ENCODE measurements around the gene CCDC12.
A peak's percentile ranks its signal among the peaks of the same experiment; 100 is the strongest.

CCDC12 gene

DNA sequence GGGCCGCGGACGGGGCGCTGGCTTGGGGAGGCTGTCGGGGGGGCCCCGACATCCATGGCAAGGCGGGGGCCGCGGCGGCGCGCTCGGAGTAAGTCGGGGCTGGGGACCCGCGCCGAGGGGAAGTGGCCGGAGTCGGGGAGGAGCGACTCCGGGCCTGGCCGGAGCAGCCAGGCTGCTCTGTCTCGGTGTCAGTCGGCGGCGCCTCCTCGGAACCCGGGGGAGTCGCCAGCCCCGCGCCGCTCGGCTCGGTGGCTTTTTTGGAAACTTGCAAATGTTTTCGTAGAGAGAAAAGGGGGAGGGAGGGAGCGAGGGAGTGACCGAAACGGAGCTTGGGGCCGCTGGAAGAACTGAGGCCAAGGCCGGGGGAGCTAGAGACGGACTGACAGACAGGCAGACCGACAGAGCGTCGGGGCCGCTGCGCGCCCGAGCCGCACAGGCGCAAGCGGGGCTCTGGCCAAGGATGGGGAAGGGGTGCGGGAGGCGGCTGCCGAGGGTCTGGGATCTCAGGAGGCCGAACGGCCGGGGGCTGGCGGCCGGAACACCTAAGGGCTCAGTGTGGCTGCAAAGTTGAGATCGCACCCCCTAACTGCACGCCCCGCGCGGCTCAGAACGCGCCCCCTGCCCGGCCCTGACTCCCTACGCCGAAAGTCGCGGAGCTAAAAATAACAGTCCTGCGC lies 94.0 kb downstream of the CCDC12 start:
- TF ChIP-seq, protein P1, sequence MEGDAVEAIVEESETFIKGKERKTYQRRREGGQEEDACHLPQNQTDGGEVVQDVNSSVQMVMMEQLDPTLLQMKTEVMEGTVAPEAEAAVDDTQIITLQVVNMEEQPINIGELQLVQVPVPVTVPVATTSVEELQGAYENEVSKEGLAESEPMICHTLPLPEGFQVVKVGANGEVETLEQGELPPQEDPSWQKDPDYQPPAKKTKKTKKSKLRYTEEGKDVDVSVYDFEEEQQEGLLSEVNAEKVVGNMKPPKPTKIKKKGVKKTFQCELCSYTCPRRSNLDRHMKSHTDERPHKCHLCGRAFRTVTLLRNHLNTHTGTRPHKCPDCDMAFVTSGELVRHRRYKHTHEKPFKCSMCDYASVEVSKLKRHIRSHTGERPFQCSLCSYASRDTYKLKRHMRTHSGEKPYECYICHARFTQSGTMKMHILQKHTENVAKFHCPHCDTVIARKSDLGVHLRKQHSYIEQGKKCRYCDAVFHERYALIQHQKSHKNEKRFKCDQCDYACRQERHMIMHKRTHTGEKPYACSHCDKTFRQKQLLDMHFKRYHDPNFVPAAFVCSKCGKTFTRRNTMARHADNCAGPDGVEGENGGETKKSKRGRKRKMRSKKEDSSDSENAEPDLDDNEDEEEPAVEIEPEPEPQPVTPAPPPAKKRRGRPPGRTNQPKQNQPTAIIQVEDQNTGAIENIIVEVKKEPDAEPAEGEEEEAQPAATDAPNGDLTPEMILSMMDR (IDR thresholded peaks at IDR 0.05; ENCODE audit: insufficient read depth, low read length, missing control alignments): no peak
- ChIA-PET POLR2A (no interaction called here), CTCF (interaction anchor here (1.1 to 5.0 kb wide), 7 partner anchors 10 to 36 kb away, joined by 4 to 28 read pairs (median 11); no protein-coding TSS in a partner anchor)
- no peak for DNase-seq (ENCODE audit: low read depth, low spot score)
- peak overlapping the region; percentile 59 for H3K4me3 ChIP-seq (ENCODE audit: low read depth, low read length)

DNA sequence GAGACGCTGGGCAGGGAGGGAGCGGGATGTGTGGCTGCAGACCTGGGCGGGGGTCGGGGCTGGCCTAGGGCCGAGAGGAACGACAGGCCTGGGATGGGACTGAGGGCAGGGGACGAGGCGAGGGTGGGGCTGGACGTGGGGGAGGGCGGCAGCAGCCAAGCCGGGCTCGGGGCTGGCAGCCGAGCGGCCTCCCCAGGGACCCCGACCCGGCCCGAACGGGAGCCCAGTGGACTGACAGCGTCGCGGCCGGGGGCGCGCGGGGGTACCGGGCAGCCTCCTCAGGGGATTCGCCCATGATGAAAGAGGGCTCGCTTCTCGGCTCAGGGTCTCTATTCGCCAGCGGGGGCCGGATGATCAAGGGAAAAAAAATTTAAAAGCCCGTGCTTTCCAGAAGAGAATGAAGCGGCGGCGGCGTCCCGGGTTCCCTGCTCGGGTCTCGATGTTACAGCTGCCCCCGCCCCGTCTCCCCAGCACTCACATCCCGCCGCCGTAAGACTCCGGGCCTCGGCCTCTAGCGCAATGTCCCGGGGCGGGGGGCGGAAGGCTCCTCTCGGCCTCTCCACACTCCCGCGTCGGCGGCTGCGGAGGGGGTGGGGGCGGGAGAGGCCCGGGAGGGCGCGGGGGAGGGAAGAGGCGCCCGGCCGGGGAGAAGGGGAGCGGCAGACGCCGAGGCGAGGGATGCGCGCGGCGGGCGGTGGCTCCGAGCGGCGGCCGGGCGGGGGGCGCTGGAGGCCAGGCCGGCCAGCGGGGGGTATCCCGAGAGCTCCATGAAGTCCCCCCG lies 94.8 kb downstream of the CCDC12 start:
- POLR2A ChIA-PET: interaction anchor here (0.6 kb wide), 1 partner anchor 16 kb away, joined by 3 read pairs; no protein-coding TSS in a partner anchor
- TF ChIP-seq, protein P1 (IDR thresholded peaks at IDR 0.05; ENCODE audit: insufficient read depth, low read length, missing control alignments): no peak
- H3K4me3 ChIP-seq (ENCODE audit: low read depth, low read length): peak overlapping the region; percentile 59
- no peak for DNase-seq (ENCODE audit: low read depth, low spot score)
- CTCF ChIA-PET: interaction anchor here (1.1 to 3.8 kb wide), 9 partner anchors 11 to 54 kb away, joined by 4 to 26 read pairs (median 6); no protein-coding TSS in a partner anchor

DNA sequence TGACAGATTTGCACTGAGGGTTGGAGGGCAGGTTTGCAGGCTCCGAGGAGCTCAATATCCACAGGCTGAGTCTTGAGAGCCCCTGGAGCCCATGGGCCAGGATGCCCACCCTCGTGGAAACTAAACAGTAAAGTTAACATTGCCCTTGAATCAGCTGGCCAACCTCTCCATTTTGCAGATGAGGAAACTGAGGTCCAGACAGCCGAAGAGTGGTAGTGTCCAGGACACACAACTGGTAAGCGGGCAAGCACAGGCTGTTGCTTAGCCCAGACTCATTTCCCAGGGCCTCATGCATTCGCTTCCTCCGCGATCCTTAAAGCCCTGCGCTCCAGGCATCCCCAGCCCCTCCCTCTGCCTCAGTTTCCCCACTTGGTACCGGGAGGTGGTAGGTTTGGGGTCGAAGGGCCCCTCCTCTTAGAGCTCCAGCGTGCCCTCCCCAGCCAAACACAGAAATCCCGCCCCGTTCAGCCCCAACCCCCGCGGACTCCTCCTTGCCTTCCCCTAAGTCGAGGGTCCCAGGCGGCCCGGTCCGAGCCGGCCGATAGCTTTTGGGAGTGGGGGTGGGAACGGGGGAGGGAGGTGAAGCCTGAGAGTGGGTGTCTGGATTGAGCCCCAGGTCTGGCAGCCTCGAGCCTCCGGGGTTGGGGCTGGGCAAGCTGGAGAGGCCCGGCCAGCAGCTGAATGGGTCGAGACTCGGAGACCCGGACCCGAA lies 95.5 kb downstream of the CCDC12 start:
- ChIA-PET POLR2A (interaction anchor here (0.6 kb wide), 1 partner anchor 16 kb away, joined by 3 read pairs; no protein-coding TSS in a partner anchor), CTCF (interaction anchor here (1.4 to 3.8 kb wide), 6 partner anchors 12 to 54 kb away, joined by 4 to 26 read pairs (median 7); no protein-coding TSS in a partner anchor)
- TF ChIP-seq, protein P1 (IDR thresholded peaks at IDR 0.05; ENCODE audit: insufficient read depth, low read length, missing control alignments): no peak
- DNase-seq (ENCODE audit: low read depth, low spot score): no peak
- H3K4me3 ChIP-seq (ENCODE audit: low read depth, low read length): peak overlapping the region; percentile 59

DNA sequence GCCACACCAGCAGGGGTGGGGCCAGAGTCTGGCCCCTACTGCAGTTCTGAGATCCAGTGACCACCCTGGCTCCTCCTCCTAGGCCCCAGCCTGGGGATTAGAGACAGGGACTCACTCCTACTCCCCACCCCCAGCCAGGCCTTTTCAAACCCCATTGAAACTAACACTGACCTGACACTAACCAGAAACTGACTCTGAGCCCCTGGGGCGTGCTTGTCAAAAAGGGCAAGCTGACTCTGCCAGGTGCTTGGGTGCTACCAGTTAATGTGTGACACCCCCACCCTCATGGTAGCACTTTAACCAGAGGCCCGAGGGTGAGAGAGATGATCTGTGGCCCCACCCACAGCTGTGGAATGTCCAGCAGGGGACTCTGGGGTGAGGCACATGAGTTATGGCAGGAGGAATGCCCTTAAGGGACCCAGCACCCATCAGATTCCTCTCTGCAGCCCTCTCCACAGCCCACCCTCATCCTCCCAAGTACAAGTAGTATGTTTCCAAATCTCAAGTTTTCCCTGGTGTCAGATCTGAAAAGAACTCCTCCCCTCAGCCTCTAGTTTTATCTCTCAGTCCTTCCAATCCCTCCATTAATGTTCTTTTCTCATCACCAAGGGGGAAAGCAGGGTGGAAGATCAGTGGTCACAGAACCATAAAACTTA lies 97.6 kb downstream of the CCDC12 start:
- TF ChIP-seq, protein P1 (IDR thresholded peaks at IDR 0.05; ENCODE audit: insufficient read depth, low read length, missing control alignments): peak; percentile 8
- POLR2A ChIA-PET: no interaction called here
- DNase-seq (ENCODE audit: low read depth, low spot score): no peak
- H3K4me3 ChIP-seq (ENCODE audit: low read depth, low read length): no peak overlapping the region
- CTCF ChIA-PET: interaction anchor here (0.9 to 6.7 kb wide), 11 partner anchors 8 to 176 kb away, joined by 3 to 57 read pairs (median 5); partner anchors contain the start of gene MYL3

DNA sequence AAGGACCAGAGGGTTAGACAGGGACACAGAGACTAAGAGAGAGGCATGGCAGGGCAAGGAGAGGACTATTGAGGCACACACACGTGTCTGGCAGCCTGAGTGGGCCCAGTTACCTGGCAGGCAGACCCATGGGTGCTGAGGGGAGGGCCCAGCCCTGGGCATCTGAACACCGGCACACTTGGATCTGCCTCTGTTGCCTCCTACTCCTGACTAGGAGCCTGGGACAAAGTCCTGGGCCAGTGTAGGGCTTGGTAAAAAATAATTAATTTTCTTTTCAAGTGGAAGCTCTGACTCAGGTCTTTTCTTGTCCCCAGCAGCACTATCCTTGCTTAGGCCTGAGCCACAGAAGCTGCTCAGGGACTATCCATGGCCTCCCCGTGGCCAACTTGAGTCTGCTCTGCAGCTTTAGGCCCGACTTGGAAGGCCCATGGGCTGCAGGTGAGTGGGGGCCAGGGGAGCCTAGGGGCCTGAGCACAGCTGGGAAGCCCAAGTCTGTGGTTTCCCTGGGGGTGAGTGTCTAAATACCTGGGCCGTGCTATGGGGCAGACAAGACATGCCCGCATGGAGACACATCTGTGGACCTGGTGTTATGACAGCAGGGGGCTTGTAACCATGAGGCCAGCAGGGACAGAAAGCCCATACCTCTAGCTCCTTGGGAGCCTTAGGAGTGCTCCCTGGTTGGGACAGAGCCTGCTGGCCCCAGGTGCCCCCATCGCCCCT lies 99.0 kb downstream of the CCDC12 start, which contains the start of gene PTH1R:
PTH1R (plus strand) TSS at position 316 of the 720 bp plus-strand sequence. CDS start 5,839 bp downstream, outside the sequence.
- DNase-seq (ENCODE audit: low read depth, low spot score): no peak
- TF ChIP-seq, protein P1 (IDR thresholded peaks at IDR 0.05; ENCODE audit: insufficient read depth, low read length, missing control alignments): no peak
- no peak within 1 kb of the TSS for H3K4me3 ChIP-seq (ENCODE audit: low read depth, low read length)
- ChIA-PET POLR2A (no interaction called here), CTCF (interaction anchor here (0.6 to 6.7 kb wide), 8 partner anchors 11 to 175 kb away, joined by 3 to 57 read pairs (median 6); partner anchors contain the start of gene MYL3)
